Measurements from ENCODE around the gene PSME3.

PSME3 gene

GRCh38 chr17:42868338-42868737, 35.1 kb downstream of the PSME3 start:
- TF ChIP-seq FOXM1 (IDR thresholded peaks at IDR 0.05; ENCODE audit: borderline replicate concordance, low read depth) (no peak), EP300 (IDR thresholded peaks at IDR 0.05; ENCODE audit: borderline replicate concordance) (no peak), YY1 (IDR thresholded peaks at IDR 0.05; ENCODE audit: low read depth) (no peak), NFIC (IDR thresholded peaks at IDR 0.05) (no peak), TEAD4 (IDR thresholded peaks at IDR 0.05) (no peak)

GRCh38 chr17:42871647-42872046, 38.5 kb downstream of the PSME3 start:
- TF ChIP-seq RAD21 (IDR thresholded peaks at IDR 0.05; ENCODE audit: low read depth) = no peak
- no peak for TF ChIP-seq EGR1 (IDR thresholded peaks at IDR 0.05)
- TF ChIP-seq USF1 (IDR thresholded peaks at IDR 0.05) = no peak
- no peak for TF ChIP-seq NFIC (IDR thresholded peaks at IDR 0.05)

- TF ChIP-seq NFIC (IDR thresholded peaks at IDR 0.05) (no peak), FOXM1 (IDR thresholded peaks at IDR 0.05; ENCODE audit: borderline replicate concordance, low read depth) (no peak), RAD21 (IDR thresholded peaks at IDR 0.05; ENCODE audit: low read depth) (no peak), ZBTB7A (IDR thresholded peaks at IDR 0.05; ENCODE audit: low read depth) (no peak), MAX (IDR thresholded peaks at IDR 0.05) (no peak), EP300 (IDR thresholded peaks at IDR 0.05; ENCODE audit: borderline replicate concordance) (no peak), TAF1 (IDR thresholded peaks at IDR 0.05; ENCODE audit: low read depth) (no peak), EGR1 (IDR thresholded peaks at IDR 0.05) (no peak), CREB1 (IDR thresholded peaks at IDR 0.05; ENCODE audit: low read depth) (no peak), TCF12 (IDR thresholded peaks at IDR 0.05; ENCODE audit: low read depth) (no peak)
Observed at GRCh38 chr17:42872251-42872965, 39.2 kb downstream of the PSME3 start.

GRCh38 chr17:42873315-42873714, 40.1 kb downstream of the PSME3 start:
- no peak for TF ChIP-seq CEBPB (IDR thresholded peaks at IDR 0.05)
- no peak for TF ChIP-seq TAF1 (IDR thresholded peaks at IDR 0.05; ENCODE audit: low read depth)
- TF ChIP-seq FOXM1 (IDR thresholded peaks at IDR 0.05; ENCODE audit: borderline replicate concordance, low read depth) = no peak
- TF ChIP-seq TEAD4 (IDR thresholded peaks at IDR 0.05) = no peak
- TF ChIP-seq TCF12 (IDR thresholded peaks at IDR 0.05; ENCODE audit: low read depth) = no peak
- no peak for TF ChIP-seq USF1 (IDR thresholded peaks at IDR 0.05)
- no peak for TF ChIP-seq REST (IDR thresholded peaks at IDR 0.05; ENCODE audit: low read depth)
- TF ChIP-seq YY1 (IDR thresholded peaks at IDR 0.05; ENCODE audit: low read depth) = no peak
- no peak for TF ChIP-seq ZBTB7A (IDR thresholded peaks at IDR 0.05; ENCODE audit: low read depth)
- TF ChIP-seq EGR1 (IDR thresholded peaks at IDR 0.05) = no peak
- TF ChIP-seq CREB1 (IDR thresholded peaks at IDR 0.05; ENCODE audit: low read depth) = no peak
- TF ChIP-seq NFIC (IDR thresholded peaks at IDR 0.05) = no peak
- no peak for TF ChIP-seq RAD21 (IDR thresholded peaks at IDR 0.05; ENCODE audit: low read depth)
- no peak for TF ChIP-seq MAX (IDR thresholded peaks at IDR 0.05)
- TF ChIP-seq EP300 (IDR thresholded peaks at IDR 0.05; ENCODE audit: borderline replicate concordance) = no peak

- TF ChIP-seq RAD21 (IDR thresholded peaks at IDR 0.05; ENCODE audit: low read depth) (no peak), TAF1 (IDR thresholded peaks at IDR 0.05; ENCODE audit: low read depth) (no peak), EGR1 (IDR thresholded peaks at IDR 0.05) (no peak), TEAD4 (IDR thresholded peaks at IDR 0.05) (no peak), NFIC (IDR thresholded peaks at IDR 0.05) (no peak), TCF12 (IDR thresholded peaks at IDR 0.05; ENCODE audit: low read depth) (no peak), USF1 (IDR thresholded peaks at IDR 0.05) (no peak), FOXM1 (IDR thresholded peaks at IDR 0.05; ENCODE audit: borderline replicate concordance, low read depth) (no peak), REST (IDR thresholded peaks at IDR 0.05; ENCODE audit: low read depth) (no peak), CEBPB (IDR thresholded peaks at IDR 0.05) (no peak), ZBTB7A (IDR thresholded peaks at IDR 0.05; ENCODE audit: low read depth) (no peak), MAX (IDR thresholded peaks at IDR 0.05) (no peak), EP300 (IDR thresholded peaks at IDR 0.05; ENCODE audit: borderline replicate concordance) (no peak), CREB1 (IDR thresholded peaks at IDR 0.05; ENCODE audit: low read depth) (no peak)
Observed at GRCh38 chr17:42877037-42877436, 43.8 kb downstream of the PSME3 start.
